ENCODE results near the gene INKA2.
"Not testable (repeated sequence)": the region's sequence is repeated elsewhere in the genome, so short reads cannot be mapped to it uniquely, and the experiment has no call there.

INKA2 gene

GRCh38 chr1:111749628-111750027 is 10.4 kb upstream of the INKA2 start:
- no peak for DNase-seq (ENCODE audit: low read depth)

- no peak for DNase-seq (ENCODE audit: low read depth)
Measured at GRCh38 chr1:111747947-111748346, 8.8 kb upstream of the INKA2 start.

- DNase-seq (ENCODE audit: low read depth) = peak; percentile 54
Measured at GRCh38 chr1:111747282-111747734, 8.1 kb upstream of the INKA2 start.

GRCh38 chr1:111746614-111746999 is 7.4 kb upstream of the INKA2 start:
- no peak for DNase-seq (ENCODE audit: low read depth)

GRCh38 chr1:111745675-111746613 is 6.7 kb upstream of the INKA2 start:
- no peak for DNase-seq (ENCODE audit: low read depth)

- no peak for DNase-seq (ENCODE audit: low read depth)
Measured at GRCh38 chr1:111743679-111744101, 4.5 kb upstream of the INKA2 start.

DNA sequence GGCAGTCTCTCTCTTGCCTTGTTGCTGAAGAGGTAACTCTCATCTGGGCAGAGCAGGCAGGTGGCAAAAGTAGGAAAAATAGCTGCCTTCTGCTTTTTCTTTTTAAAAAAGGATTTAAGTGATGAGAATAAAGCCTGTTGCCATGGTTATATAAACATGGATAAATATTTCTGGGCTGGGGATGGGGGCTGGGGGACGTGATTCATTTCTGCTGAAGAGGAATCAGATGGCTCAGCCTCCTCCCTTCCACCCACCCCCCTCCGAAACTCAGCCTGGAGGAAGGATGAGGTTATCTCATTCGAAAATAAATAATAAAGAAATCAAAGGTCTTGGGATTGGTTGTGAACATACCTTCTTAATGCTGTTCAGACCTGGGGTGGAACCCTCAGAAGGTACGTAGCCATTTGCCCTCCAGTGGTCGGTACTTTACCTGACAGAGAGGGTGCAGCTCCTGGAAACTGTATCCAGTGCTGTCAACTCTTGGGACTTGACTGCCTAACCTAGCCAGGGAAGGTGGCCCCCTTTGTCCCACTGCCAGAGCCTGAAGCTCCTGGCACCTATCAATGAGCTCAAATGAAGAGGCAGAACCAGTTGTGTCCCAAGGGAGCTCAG is 3.8 kb upstream of the INKA2 start:
- no peak for DNase-seq (ENCODE audit: low read depth)

GRCh38 chr1:111742292-111742691 is 3.1 kb upstream of the INKA2 start:
- DNase-seq (ENCODE audit: low read depth) = not testable (repeated sequence)

DNA sequence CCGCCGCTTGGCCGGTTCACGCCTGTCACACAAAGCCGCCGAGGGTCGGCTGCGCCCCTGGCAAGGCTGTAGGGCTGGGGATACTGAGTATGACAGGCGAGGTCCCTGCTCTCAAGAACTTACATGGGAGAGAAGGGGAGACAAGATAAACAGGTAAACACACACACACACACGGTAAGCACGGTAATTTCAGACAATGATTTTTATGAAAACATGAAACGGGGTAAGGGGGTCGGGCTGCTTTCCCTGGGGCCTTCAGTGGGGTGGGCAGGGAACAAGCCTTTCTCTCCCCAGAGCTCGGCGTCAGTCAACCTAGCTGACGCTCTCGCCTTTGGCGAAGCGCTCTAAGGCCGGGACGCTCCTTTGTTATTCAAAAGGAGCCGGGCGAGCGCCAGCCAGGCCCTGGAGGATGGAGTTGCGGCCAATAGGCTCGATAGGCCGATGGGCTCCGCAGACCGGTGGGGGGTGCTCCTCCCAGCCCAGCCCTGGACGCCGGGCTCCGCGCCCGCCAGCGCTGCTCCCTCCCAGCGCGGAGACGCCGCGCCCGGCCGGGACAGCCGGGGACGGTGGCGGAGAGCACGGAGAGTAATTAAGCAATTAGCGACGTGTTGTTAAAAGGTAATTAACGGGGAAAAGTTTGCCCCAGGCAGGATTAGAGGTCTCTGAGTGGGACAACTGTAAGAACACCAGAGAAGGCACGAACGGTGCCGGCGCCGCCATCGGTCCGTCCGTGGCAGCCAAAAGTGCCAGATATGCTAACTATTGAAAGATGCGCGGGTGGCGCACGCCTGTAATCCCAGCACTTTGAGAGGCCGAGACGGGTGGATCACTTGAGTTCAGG is 950 bp upstream of the INKA2 start:
- no peak for DNase-seq (ENCODE audit: low read depth)

- peak; percentile 48 for DNase-seq (ENCODE audit: low read depth)
Measured at GRCh38 chr1:111738436-111739193, 580 bp downstream of the INKA2 start.

- DNase-seq (ENCODE audit: low read depth) = no peak
Measured at GRCh38 chr1:111738133-111738435, 1.1 kb downstream of the INKA2 start.

DNA sequence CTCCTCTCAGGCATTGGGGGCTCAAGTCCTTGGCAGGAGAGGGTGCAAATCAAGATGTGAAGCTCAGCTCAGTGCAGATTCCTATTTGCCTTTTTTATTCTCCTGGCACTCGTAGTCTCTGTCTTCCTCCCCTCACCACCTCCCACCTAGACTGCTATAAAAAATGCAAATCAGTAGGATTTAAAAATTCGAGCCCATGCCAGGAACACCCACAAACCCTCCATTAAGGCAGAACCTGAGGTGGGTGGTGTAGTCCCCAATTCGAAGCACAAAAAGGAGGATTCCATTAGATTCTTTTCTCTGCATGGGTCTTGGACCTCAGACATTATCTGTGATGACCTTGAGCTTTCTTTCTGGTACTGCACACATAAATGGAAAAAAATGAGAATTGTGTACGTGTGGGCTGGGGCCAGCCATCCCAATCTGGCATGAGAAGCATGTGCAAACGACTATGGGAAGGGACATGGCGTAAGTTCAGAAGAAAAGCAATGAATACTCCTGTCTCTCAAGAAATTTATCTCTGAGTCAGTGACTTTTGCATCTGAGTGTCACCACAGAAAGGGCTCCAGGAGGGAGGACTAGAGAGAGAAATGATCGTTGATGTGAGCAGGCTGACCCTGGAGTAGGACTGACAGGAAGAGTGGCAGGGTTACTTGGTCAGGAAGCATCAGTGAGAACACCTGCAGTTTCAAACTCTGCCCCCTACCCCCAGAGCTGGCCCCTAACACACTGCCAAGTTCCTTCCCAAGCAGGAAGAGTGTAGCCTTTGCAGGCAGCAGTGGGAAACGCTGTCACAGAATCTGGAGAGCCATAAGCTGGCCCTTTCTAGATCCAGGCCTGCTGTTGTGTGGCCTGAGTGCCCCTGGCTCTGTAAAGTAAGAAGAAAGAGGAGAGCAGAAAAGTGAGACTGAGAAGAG is 1.7 kb downstream of the INKA2 start:
- no peak for DNase-seq (ENCODE audit: low read depth)

DNA sequence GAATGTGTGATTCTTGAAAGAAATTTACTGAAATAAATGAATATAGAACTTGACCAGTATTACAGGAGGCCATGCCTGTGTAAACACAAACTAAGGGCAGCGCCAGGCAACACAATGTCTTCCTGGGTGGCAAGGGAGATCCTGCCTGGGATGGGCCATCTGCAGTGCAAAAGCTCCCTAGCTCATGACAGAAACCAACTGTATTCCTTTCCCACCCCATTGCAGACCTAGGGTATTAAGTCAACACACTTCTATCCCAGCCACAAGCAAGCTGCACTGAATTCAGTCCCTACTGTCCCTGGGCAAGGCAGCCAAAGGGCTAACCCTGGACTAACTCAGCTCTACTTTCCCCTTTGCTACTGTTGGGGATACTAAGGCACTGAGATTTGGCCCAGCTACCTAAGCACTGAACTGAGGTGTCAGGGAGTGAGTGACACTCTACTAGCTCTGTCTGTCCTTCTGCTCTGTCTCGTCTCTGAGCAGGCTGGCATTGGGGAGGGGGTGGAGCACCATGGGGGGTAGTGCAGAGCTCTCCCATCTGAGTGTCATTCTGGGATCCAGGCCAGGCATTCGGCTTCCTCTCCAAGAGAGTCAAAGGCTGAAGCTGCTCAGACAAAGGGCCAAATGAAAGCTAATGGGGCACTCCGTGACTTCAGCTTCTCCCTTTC is 2.5 kb downstream of the INKA2 start:
- no peak for DNase-seq (ENCODE audit: low read depth)

DNA sequence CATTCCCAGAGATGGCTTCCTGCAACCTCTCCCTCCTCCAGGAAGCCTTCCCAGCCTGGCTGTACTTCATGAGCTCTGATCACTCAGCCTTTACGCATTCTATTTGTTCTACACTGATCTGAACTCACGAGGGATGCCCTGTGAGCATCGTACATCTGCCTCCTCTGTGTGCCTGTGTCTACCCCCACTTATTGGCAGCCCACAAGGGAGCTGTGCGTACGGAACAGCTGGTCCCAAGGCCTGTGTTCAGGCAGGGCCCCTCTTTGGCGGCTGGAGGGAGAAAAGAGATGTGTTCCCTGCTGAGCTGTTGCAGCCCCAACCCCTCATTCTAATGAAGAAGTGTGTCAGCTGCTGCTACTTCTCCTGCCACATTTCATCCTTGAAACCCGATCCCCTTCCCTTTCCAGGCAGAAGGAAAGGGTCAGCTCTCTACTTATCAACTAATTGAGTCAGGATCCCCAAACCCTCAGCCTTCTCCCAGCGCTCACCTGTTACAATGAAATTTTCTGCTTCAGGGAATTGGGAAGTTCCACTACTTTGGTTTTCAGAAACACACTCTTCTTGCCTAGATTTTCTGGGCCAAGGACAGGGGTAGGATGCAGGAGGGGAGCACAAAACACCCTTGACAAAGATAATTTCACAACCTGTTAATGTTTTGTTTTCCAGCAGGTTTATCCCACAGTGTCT is 3.2 kb downstream of the INKA2 start:
- DNase-seq (ENCODE audit: low read depth) = no peak

DNA sequence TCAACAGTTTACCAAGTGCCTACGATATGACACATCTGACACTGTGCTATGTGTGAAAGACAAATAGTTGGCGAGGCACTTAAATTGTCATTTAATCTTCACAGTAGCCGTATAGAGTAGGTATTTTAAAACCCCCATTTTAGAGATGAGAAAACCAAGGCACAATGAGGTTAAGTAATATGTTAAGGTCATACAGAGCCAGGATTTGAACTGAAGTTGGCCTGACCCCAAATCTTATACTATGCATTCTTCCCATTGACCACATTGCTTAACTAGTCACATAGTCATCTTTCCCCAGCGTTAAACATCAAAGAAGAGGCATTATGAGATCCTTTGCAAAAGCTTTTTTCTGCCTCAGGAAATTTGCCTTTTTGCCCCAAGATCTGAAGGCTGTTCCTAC is 3.9 kb downstream of the INKA2 start:
- no peak for DNase-seq (ENCODE audit: low read depth)

DNA sequence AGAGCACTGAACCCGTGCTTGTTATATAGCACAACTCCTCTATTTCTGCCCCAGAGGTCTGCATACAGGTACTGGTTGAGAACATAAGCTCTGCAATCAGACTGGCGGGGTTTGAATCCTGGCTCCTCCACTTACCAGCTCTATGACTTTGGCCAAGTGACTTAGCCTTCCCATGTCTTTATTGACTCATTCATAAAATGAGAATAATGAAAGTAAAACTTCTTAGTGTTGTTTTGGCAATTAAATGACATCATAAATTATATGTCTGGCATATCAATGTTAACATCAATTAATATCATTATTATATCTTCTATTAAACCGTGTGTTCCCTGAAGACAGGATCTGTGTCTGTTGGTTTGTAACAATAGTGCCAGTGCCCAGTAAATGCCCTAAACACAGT is 4.3 kb downstream of the INKA2 start:
- no peak for DNase-seq (ENCODE audit: low read depth)

DNA sequence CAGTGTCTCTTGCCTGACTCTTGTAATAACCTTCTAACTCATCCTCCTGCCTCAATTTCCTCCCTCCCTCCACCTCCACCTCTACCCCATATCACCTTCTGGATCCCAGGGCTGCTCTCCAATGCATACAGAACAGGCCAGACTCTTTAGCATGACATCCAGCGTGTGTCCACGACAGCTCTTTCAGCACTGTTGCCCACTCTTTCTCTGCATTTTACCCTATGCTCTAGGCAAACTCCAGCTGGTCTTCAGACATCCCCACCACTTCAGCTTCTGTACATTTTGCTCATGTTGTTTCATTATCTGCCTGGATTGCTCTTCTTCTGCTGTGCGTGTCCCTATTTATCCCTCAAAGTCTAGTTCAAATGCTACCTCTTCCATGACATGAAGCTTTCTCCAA is 4.8 kb downstream of the INKA2 start:
- DNase-seq (ENCODE audit: low read depth) = no peak

- no peak for DNase-seq (ENCODE audit: low read depth)
Measured at GRCh38 chr1:111733992-111734341, 5.2 kb downstream of the INKA2 start.

- peak; percentile 95 for DNase-seq (ENCODE audit: low read depth)
Measured at GRCh38 chr1:111733183-111733991, 5.8 kb downstream of the INKA2 start.
